GM21786 (cell line): Measurements from ENCODE around the gene MED13L.
"Not testable (repeated sequence)": the region's sequence is repeated elsewhere in the genome, so short reads cannot be mapped to it uniquely, and the experiment has no call there.

ENCODE experiments used
- ATAC-seq: cut with Tn5 transposase; IDR thresholded peaks from one replicate; pipeline ENCODE4 v1.9.1; 2021; ENCODE audit not compliant: unreplicated experiment

Gene MED13L

GRCh38 chr12:115988625-115989563, 288.6 kb downstream of the MED13L start:
- no peak for ATAC-seq

GRCh38 chr12:115988212-115988611, 289.3 kb downstream of the MED13L start:
- no peak for ATAC-seq

DNA sequence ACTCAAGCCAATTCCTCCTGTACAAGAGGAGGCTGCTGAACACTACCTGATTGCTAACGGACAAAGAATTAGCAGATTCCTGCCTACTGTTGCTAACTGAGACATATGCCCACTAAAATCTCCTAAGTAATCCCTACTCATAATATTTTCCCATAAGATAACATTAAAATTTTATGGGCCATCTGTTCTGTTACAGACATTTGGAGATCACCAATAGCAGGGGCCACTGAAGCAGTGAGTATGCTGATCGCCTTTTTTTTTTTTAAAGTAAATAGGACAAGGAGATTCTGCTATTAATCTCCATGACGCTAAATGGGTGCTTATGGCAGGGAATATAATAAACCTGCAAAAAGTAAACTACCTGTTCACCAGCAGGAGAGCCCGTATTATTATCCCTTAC, 292.9 kb downstream of the MED13L start:
- ATAC-seq = no peak

DNA sequence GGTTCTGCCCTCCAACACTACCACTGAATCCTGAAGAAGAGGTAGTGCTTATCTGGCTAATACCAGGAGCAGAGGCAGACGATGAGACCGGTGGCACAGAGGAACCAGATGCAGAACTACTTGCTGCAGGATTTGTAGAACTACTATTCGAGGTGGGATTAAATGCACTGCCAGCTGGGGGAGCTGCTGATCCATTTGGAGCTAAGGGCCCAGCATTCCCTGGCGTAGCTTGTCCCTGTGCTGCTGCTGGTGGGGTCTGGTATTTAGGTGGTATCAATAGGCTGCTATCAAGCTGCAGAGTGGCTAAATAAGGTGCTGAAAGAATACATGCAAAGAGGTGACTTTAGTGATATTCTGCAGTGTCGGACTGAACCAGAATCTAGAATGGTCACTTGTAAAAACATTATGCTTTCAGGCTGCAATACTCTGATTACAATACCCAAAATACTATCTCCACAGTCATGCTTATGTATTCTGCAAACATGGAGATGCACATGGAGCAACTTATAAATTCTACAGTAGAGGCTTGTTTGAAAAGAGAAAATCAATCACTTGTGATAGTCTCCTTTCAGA, 294.2 kb downstream of the MED13L start:
- no peak for ATAC-seq

DNA sequence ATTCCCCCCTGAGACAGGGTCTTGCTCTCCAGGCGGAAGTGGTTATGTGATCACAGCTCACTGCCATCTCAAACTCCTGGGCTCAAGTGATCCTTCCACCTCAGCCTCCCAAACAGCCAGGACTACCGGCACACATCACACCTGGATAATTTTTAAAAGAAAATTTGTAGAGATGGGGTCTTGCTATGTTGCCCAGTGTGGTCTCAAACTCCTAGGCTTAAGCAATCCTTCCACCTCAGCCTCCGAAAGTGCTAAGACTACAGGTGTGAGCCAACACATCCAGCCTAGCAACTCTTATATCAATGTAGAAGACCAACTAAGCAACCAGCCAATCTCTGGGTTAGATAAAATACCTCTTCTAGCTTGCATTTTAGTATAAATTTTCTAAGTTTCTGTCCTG, 297.2 kb downstream of the MED13L start:
- ATAC-seq = no peak

DNA sequence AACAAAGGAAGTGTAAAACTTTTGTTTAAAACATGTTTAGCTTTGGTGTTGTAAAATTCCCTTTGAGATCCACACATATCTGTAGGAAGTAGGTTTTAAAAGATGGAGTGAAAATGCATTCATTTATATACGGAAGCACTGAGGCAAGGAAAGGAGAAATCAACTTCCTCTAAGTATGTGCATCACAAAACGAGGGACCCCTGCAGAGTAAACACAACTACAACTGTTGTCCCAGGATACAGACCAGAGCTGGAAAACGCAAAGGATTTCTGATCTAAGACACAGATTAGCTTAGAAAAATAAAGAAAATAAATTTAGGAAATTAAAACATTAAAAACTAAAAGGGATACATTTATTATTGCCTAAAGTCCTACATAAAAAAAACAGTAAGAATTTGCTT, 297.6 kb downstream of the MED13L start:
- ATAC-seq = no peak

DNA sequence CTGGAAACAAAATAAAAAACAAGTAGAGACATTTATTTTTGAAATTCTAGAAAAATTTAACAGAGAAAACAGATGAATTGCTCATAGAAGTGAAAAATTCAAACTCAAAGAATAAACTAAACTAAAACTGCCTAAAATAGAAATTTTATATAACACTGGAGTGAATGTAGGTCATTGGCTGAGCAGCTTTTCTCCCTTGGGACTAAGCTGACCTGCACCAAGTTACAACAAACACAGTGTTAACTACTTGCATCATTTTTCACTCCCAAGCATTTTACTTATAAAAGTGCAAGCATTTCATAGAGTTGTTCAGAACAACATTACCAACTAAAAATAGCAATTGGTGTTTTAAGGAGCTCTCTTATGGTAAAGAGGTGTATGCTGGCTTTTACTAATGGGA, 298.1 kb downstream of the MED13L start:
- no peak for ATAC-seq

DNA sequence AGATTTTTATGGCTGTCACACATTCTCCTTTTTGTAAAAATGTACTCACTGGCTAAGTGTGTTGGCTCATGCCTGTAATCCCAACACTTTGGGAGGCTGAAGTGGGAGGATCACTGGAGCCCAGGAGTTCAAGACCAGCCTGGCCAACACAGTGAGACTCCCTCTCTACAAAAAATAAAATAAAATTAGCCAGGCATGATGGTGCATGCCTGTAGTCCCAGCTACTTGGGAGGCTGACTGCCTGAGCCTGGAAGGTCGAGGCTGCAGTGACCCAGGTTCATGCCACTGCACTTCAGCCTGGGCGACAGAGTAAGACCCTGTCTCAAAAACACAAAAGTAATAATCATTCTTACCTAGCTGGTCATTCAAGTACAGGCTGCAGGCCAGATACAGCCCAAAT, 300.7 kb downstream of the MED13L start:
- not testable (repeated sequence) for ATAC-seq

- ATAC-seq = no peak
Measured at GRCh38 chr12:115975411-115975810, 302.1 kb downstream of the MED13L start.

DNA sequence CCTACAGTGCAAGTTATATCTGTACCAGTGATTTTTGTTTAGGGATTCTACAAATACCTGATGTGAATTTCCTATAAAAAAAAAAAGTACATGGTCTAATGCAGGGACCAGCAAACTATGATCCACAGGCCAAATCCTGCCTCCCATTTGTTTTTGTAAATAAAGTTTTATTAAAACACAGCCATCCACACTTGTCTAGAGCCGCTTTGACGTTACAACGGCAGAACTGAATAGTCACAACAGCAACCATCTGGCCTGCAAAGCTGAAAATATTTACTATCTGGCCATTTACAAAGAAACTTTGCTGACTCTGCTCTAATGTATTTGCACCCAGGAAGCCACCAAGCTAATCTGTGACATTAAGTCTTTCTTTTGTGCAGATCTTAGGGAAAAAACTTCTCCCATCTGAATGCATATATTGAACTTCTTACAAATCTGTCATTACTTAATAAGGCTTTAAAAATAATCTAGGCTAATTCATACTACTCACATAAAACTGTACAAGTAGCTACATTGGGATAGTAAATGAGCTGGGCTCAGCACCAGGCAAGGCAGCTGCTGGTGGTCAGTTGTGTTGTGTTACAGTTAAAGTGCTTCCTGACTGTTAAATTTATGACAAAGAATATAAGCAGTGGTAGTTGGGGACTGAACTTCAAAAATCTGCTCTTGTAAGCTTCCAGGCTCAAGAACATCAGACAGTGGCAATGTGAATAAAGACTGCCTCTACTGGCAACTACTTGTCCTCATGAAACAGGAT, 303.3 kb downstream of the MED13L start:
- no peak for ATAC-seq

DNA sequence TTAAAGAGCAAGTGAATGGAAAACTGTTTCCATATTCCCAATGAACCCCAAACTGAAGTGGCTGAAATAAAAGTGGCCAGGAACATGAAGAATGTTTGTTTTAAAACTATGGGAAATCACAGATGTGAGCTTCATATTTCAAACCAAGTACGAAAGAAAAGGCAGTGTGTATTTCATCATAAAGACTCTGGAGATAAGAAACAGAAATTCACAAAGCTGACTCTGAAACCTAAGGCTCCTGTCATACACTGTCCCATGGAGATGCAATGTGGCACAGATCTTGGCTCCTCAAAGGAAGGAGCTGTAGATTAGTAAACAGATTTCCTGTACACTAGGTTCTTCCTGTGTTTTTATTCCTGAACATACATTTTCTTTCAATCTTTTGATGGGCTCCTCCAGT, 304.4 kb downstream of the MED13L start:
- ATAC-seq = no peak

GRCh38 chr12:115972241-115972640, 305.3 kb downstream of the MED13L start:
- ATAC-seq = no peak

DNA sequence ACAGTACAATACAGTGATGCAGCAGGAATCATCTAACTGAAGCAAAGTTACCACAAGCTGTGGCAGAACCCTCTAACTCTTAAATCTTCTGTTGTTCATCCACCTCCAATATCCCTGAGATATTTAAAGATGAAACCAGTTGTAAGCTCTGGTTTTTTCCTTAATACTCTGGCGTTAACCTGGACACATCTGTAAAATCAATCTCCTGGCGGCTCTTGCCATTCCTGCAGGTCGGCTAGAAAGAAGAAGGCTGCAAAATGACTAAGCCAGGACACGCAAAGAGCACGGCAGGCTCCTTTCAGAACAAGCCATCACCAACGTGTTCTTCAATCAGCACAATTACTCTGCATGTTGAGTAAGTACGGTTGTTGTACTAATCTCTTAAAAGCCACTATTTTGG, 309.3 kb downstream of the MED13L start:
- no peak for ATAC-seq

- no peak for ATAC-seq
Measured at GRCh38 chr12:115966376-115966775, 311.1 kb downstream of the MED13L start.

DNA sequence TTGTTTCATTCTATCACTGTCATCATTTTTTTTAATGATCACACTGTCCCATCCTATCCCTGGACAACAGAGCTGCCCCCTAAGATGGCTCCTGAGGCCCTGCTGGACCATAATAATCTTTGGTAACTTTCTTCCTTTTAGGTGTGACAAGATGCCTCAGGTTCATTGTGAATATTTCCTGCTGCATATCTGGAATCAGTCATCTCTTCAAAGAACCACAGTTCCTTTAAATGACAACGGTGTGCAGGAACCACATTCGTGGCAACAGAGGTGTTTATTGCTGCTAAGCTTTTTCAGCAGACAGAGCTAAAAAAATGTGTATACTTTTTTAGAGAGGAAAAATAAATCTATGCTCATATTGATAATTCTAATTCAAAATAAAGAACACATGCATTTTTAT, 312.9 kb downstream of the MED13L start:
- no peak for ATAC-seq

DNA sequence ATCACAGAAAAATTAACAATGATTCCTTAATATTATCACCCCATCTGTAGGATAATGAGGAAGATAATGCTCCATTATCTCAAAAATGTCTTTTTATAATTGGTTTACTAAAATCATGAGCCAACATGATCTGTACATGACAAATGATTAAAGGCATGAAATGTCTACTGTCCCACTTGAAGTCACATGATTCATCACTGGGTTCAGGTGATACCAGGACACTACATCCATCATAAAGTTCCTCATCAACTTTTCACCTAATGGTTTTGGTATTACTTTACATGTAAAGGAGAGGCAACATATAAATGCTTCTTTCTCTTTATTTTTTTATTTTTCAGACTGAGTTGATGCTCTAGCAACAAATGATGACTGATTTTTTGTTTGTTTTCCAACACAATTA, 313.3 kb downstream of the MED13L start:
- ATAC-seq = no peak

- ATAC-seq = no peak
Measured at GRCh38 chr12:115962216-115962615, 315.3 kb downstream of the MED13L start.

DNA sequence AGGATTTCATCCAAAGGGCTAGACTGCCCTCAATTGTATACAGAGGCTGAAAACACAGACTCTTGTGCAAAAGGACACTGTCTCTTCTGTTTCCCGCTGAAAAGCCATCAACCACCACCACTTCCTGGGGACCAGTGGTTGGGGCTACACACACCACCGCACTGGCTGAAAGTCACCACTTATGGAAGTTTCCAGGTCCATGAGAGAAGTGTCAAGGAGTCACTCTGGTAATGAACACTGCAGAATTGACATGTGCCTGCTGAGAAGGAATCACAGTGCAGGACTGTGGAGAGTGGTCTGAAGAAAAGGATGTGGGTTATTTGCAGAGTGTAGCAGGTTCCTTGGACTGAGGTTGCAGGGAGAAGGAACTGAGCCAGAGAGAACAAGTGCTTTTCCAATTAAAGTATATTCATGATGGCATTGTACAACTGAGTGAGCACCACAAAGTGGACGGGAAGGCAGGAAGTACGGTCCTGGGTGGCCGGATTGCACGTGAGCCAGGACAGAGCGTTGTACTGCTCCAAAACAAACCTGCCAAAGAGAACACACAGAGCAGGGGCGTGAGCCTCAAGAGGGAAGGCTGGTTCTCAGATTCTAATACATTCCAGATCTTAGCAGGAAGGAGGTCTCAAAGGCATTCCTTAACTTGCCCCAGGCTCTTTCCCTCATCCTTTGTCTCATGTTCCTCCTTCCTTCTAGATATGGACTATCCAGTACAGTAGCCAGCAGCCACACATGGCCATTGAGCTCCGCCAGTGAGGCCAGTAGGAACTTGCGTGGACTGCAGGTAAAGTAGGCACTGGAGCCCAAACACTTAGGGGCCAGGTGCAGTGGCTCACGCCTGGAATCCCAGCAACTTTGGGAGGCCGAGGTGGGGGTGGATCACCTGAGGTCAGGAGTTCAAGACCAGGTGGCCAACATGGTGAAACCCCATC, 316.4 kb downstream of the MED13L start:
- no peak for ATAC-seq

- no peak for ATAC-seq
Measured at GRCh38 chr12:115957686-115958290, 319.7 kb downstream of the MED13L start.

GRCh38 chr12:115956659-115957058, 320.8 kb downstream of the MED13L start:
- no peak for ATAC-seq
